Left lobe of liver (tissue), 2 donors: ENCODE data around the gene HSFX1. TPM values are rescaled to one million over a fixed set of nuclear protein-coding genes. Genes with fewer than 3 reads are reported as not detected.
"Not testable (repeated sequence)": the region's sequence is repeated elsewhere in the genome, so short reads cannot be mapped to it uniquely, and the experiment has no call there.

Source experiments
- ATAC-seq: fragments of 200-7000 bp; cut with Tn5 transposase; one replicate; pipeline ENCODE4 v1.9.1; 2020; ENCODE audit warnings: mild to moderate bottlenecking, moderate library complexity
- DNase-seq: peaks from one replicate; pipeline ENCODE4 v3.0.0-alpha.2; 2020; ENCODE audit warnings: low spot score
- total RNA-seq: library from RNA; stranded (reverse); gene quantifications from one replicate; pipeline ENCODE4 v1.2.1, GENCODE V29; 2021
- donor health status: DM: no; HTN: no; CAD: no; lungs with moderate emphysema.
- donor health status: DM: no; HTN: yes; CAD: no.

Gene HSFX1
- 0.78 TPM for total RNA-seq

GRCh38 chrX:149773768-149774167 lies at the start of gene HSFX1:
Gene HSFX1 (plus strand): TSS chrX:149774068. CDS start chrX:149774682, 614 bp downstream.
- ATAC-seq, result not testable (repeated sequence)

GRCh38 chrX:149727308-149727707 lies 46.6 kb upstream of the HSFX1 start:
- not testable (repeated sequence) for ATAC-seq, DNase-seq

More at GRCh38 chrX:149773768-149774167, at the start of gene HSFX1:
- not testable (repeated sequence) for DNase-seq

- ATAC-seq, DNase-seq: not testable (repeated sequence)
These were observed 31.6 kb upstream of the HSFX1 start for GRCh38 chrX:149742269-149742668.

- peak; percentile 52 for ATAC-seq
- DNase-seq, result not testable (repeated sequence)
These were observed 27.4 kb upstream of the HSFX1 start for GRCh38 chrX:149746390-149747007.

GRCh38 chrX:149757206-149758067 lies 16.4 kb upstream of the HSFX1 start:
- no peak for DNase-seq
- ATAC-seq, result no peak

GRCh38 chrX:149758068-149758714 lies 15.7 kb upstream of the HSFX1 start:
- DNase-seq, result no peak
- no peak for ATAC-seq

- not testable (repeated sequence) for DNase-seq, ATAC-seq
These were observed 15.2 kb upstream of the HSFX1 start for GRCh38 chrX:149758715-149759078.

- ATAC-seq (no peak), DNase-seq (no peak)
These were observed 14.0 kb upstream of the HSFX1 start for GRCh38 chrX:149759824-149760223.

- DNase-seq (no peak), ATAC-seq (no peak)
These were observed 12.9 kb upstream of the HSFX1 start for GRCh38 chrX:149760965-149761364.

GRCh38 chrX:149761858-149762674 lies 11.8 kb upstream of the HSFX1 start:
- not testable (repeated sequence) for DNase-seq, ATAC-seq

- ATAC-seq (no peak), DNase-seq (no peak)
These were observed 10.9 kb upstream of the HSFX1 start for GRCh38 chrX:149762696-149763614.

- not testable (repeated sequence) for DNase-seq, ATAC-seq
These were observed 3.5 kb upstream of the HSFX1 start for GRCh38 chrX:149770344-149770743.

GRCh38 chrX:149773026-149773425 lies 842 bp upstream of the HSFX1 start:
- ATAC-seq, DNase-seq: not testable (repeated sequence)

- ATAC-seq, DNase-seq: not testable (repeated sequence)
These were observed 4.1 kb downstream of the HSFX1 start for GRCh38 chrX:149777999-149778398.

GRCh38 chrX:149781727-149782126 lies 7.9 kb downstream of the HSFX1 start, which contains the start of gene MAGEA9:
Gene MAGEA9 (plus strand): TSS chrX:149781930. CDS start chrX:149786211, 4,281 bp downstream.
- not testable (repeated sequence) for DNase-seq, ATAC-seq

- not testable (repeated sequence) for ATAC-seq, DNase-seq
These were observed 21.7 kb downstream of the HSFX1 start for GRCh38 chrX:149795531-149795930.

GRCh38 chrX:149799095-149799714 lies 25.3 kb downstream of the HSFX1 start:
- no peak for DNase-seq
- ATAC-seq, result no peak

GRCh38 chrX:149799938-149800337 lies 26.1 kb downstream of the HSFX1 start:
- ATAC-seq (no peak), DNase-seq (no peak)
